Measurements from ENCODE around the gene SLC16A1.
"Not testable (repeated sequence)": the region's sequence is repeated elsewhere in the genome, so short reads cannot be mapped to it uniquely, and the experiment has no call there.

Gene SLC16A1

DNA sequence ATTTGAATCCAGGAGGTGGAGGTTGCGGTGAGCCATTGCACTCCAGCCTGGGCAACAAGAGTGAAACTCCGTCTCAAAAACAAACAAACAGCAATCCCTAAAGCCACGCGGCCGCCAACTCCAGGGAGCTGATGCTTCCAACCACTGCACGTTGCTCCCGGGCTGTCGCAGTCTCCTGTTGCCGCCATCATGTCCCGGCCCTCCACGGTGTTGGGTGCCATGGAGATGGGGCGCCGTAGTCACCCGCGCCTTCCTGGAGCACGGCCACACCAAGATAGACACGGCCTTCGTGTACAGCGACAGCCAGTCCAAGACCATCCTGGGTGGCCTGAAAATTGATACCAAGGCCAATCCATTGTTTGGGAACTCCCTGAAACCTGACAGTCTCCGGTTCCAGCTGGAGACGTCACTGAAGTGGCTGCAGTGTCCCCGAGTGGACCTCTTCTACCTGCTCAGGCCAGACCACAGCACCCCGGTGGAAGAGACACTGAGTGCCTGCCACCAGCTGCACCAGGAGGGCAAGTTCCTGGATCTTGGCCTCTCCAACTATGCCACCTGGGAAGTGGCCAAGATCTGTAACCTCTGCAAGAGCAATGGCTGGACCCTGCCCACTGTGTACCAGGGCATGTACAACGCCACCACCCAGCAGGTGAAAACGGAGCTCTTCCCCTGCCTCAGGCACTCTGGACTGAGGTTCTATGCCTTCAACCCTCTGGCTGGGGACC, 32.6 kb downstream of the SLC16A1 start:
- DNase-seq, result no peak

DNA sequence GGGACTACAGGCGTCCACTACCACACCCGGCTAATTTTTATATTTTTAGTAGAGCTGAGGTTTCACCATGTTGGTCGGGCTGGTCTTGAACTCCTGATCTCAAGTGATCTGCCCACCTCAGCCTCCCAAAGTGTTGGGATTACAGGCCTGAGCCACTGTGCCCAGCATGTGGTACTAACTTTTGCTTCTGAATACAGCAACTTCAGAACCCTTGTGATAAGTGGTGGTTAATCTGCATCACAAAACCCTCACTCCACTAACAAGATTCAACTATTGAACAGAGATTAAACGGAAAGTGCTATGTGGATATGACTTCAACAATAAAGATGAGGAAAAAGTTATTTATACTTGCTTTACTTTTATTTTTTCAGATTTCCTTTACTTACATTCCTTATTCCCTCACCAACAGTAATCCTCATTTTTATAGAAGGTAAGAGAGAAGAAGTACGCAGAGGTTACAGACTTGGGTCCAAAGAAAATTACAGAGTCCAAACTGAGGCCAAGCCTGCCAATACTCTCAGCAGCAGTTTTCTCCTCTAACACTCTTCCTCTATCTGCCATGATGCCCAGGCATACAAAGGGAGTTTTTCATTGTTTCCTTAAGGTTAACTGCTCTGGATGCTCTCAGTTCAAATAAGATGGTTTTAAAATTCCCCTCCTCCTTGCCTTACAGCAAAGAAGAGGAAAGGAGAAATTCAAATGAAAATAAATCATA, 44.3 kb downstream of the SLC16A1 start:
- no peak for DNase-seq

DNA sequence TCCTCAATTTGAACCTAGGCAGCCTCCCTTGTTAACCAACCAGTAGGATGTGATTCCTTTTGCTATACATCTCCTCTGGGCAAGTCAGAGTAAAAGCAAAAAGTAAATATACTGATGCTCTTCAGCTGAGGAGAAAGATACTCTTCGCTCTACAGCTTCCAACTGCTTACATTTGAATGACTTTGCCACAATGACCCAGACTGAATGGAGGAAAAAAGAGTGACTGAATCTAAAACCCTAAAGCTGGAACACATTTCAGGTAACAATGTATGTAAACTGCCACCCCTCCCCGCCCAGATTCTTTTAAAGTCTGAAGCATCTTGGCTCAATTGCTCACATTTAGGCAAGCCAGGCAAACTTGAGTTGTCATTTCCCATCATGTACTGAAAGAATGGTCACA, 46.1 kb downstream of the SLC16A1 start:
- no peak for DNase-seq

DNA sequence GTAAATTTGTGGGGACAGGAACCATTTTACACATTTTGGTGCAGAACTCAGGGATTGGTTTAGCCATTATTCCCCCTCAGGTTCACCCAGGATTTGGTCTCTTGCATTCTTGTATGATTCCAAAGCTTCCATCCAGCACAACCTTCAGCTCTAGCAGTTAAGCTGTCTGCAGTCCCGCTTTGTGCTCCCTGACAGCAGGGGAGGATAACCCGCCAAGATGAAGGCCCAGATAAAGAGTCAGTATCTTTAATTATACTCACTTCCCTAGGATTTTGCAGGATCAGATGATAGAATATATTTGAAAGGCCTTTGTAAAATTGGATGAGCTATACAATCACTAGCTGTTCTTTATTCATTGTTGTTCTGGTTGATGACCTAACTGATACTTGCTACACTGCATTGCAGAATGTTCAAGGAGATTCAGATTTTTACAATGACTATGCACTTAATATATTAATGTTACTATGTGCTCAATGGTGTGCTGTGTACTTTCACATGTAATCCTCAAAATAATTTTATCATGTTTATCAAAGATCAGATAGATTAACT, 49.8 kb downstream of the SLC16A1 start:
- no peak for DNase-seq

DNA sequence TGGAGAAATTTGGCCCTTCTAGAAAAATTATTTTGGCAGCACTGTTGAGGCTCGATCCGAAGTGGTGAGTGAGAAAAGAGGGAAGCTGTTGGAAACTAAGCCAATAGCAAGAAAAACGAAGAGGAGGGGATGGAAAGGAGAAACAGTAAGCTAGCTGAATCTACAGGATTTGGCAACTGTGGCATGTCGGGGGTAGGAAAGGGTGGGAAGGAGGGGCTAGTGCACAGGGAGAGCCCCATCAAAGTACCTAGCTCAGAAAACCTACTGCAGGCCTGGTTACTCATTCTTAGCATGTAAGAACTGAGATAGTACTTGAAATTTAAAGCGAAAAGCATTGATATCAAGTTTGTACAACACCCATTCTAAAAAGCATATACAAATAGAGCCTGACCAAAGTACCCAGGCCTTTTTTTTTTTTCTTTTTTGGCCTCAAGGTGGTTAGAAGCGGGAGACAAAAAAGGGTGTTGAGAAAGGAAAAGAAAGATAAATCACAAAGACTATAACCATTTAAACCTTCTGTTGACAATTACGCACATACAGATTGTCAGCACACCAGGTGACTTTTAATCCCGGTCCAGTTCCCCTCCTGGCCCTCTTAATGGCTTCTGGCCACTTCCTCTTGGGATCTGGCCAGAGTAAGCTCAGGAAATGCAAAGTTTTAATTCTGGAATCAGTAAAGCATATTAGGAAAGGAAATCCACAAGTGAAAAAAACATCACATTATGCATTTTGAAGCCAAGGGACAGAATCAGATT, 50.4 kb downstream of the SLC16A1 start:
- no peak for DNase-seq

DNA sequence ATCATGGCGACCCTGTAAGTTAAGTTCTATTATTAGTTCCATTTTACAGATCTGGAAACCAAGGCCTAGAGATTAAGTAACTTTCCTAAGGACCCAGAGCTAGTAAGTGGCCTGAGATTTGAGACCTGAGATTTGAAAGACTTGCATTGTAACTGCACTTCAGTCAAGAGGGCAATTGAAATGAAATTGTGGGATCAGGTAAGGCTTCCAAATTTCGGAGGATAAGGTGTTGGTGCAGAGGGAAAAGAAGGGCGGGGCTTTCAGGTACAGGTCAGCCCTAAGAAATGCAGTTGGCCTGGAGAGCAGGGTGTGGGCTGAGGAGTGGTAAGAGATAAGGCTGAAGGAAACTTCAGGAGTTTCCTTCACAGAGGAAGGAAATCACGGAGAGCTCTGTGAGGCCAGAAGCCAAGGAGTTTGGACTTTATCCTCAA, 51.1 kb downstream of the SLC16A1 start:
- DNase-seq, result no peak

DNA sequence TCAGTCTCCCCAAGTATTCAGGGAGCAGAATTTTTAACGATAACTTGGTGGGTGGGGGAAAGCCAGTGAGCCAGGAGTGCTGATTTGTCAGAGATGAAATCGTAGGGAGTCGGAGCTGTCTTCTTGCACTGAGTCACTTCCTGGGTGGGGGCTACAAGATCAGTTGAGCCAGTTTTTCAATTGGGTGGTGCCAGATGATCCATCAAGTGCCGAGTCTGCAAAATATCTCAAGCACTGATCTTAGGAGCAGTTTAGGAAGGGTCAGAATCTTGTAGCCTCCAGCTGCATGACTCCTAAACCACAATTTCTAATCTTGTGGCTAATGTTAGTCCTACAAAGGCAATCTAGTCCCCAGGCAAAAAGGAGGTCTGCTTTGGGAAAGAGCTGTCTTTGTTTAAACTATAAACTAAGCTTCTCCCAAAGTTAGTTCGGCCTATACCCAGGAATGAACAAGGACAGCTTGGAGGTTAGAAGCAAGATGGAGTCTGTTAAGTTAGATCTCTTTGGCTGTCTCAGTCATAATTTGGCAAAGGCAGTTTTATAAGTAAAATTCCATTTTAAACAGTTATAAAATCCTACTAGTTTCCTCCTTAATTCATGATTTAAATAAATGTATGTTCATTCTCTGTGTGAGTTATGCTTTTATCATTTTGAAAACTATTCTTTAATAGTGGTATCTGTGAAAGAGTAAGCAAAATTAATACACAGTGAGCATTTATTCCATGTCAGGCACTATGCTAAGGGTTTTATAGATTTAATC, 51.7 kb downstream of the SLC16A1 start:
- DNase-seq, result no peak

DNA sequence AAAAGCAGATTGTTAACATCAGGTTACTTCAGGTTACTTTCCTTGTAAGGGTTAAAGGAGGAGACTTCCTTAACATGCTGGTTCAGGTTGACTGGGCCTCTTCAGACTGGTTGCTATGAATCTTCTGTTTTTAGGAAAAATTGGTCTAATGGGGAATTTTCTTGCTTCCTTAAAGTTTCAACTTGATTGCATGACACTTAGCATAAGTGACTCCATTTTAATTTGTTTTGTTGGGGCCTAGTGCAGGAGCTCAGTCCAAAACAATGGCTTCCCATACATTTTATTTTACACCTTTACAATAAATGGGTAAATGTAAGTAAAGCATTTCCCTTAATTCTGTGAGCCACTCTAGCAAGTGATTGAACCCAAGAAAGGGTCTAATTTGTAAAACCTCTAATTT, 53.8 kb downstream of the SLC16A1 start:
- no peak for DNase-seq

DNA sequence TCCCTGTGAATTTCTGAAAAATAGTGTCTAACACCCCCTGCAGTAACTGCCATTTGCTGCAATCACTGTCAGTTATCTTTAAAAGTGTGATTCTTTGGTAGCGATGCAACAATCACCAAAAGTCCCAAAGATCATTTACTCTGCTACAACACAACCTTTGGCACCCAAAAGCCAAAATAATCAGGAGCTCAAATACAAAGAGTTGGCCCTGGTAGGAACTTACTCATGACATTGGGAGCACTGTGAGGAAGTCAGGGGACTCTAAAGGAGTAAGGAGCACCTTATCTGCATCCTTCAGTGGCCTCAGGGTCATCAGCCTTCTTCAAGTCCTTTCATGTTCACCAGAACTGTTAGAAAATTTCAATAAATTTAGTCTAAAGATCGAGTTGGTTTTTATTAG, 54.6 kb downstream of the SLC16A1 start:
- DNase-seq, result no peak

DNA sequence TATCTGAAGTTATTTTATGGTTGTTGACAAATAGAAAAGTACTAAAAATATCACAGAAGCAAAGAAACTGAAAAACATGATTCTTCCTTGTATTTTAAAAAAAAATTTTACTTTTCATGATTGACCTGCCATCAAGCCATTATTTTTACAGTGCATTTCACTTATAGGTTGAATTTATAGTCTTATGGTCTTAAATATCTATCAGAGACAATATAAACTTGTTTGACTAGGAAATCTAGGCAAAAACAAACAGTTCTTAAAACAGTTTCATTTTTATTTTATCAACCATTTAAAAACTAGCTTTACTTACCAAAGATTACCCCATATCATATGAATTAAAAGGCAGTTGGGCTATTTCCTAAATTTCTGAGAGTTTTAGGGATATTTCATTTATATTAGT, 59.2 kb downstream of the SLC16A1 start:
- no peak for DNase-seq

DNA sequence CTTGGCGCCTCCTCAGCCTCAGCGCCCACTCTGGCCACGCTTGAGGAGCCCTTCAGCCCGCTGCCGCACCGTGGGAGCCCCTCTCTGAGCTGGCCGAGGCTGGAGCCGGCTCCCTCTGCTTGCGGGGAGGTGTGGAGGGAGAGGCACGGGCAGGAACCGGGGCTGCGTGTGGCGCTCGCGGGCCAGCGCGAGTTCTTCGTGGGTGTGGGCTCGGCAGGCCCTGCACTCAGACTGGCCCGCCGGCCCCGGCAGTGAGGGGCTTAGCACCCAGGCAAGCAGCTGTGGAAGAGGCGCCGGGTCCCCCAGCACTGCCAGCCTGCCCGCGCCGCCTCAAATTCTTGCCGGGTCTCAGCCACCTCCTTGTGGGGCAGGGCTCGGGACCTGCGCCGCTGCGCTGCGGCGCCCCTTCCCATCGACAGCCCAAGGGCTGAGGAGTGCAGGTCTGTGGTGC, 61.4 kb downstream of the SLC16A1 start:
- no peak for DNase-seq

DNA sequence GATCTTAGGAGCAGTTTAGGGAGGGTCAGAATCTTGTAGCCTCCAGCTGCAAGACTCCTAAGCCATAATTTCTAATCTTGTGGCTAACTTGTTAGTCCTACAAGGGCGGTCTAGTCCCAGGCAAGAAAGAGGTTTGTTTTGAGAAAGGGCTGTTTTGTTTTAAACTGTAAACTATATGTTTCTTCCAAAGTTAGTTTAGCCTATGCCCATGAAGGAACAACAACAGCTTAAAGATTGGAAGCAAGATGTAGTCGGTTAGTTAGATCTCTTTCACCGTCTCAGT, 62.0 kb downstream of the SLC16A1 start:
- no peak for DNase-seq

DNA sequence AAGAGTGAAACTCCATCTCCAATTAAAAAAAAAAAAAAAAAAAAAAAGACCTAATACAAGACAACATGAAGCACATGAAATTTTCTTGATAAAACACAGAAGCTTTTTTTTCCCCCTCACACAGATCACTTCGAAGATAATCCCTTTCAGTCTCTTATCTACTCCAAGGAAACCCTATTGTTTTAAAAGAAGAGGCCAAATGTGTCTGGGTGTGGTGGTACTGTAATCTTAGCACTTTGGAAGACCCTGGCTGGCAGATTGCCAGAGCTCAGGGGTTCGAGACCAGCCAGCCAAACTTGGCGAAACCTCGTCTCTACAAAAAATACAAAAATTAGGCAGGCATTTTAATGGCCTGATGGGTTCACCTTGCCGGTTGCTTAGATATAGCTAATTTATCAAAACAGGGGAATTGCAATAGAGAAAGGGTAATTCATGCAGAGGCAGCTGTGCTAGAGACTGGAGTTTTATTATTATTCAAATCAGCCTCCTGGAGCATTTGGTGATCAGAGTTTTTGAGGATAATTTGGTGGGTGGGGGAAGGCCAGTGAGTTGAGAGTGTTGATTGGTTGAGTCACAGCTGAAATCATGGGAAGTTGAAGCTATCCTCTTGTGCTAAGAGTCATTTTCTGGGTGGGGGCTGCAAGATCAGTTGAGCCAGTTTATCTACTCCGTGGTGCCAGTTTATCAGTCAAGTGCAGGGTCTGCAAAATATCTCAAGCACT, 62.5 kb downstream of the SLC16A1 start:
- no peak for DNase-seq

DNA sequence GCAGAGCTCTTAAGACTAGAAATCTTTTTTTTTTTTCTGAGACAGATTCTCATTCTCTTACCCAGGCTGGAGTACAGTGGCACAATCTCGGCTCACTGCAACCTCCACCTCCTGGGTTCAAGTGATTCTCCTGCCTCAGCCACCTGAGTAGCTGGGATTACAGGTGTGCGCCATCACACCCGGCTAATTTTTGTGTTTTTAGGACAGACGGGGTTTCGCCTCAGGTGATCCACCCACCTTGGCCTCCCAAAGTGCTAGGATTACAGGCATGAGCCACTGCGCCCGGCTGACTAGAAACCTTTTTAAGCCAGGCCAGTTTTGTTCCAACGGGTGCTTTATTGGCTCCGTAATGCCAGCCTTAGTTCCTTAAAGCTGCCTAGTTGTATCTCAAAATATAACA, 66.1 kb downstream of the SLC16A1 start:
- not testable (repeated sequence) for DNase-seq

DNA sequence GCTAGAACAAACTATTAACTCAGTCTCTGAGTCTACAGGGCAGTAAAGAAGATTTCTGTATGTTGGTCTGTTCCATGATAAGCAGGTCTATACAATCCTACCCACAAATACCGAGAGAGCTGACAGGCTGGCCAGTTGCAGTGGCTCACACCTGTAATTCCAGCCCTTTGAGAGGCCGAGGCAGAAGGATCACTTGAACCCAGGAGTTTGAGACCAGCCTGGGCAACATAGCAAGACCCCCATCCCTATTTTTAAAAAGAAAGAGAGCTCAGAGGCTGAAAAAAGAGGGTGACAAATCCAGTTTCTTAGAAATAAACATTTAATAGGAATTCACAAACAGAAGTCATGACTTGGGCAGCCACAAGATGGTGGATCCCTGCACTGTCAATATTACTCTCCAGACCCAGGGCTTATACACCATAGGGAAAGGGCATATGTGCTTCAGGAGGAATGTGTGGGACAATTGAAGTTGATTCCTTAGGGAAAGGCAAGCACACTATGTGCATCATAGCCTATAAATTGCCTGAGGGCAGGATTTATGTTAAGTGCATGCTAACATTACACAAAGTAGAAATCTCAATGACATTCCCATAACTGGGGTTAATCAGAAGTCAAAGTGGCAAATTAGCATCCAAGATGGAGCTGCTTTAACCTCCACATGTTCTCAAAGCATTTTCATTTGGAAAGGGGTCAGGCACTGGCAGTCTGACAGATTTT, 66.8 kb downstream of the SLC16A1 start:
- DNase-seq, result peak; percentile 19

DNA sequence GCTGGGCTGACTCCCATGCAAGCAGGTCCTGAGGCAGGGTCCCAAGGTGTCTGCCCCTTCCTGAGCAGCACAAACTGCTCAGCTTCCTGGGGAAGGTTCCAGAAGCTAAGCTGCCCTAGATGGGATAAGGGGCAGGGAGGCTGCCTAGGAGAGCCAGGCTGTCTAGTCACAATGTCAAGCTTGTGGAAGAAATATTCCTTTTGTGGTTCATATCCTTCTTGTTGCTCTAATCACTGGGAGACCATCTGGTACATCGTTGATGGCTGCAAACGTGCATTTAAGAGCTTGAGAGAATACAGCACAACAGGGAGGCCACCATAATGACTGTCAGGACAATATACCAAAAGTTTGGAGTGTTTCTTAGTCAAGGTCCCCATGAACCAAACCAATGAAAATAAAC, 67.4 kb downstream of the SLC16A1 start:
- DNase-seq, result peak; percentile 48

DNA sequence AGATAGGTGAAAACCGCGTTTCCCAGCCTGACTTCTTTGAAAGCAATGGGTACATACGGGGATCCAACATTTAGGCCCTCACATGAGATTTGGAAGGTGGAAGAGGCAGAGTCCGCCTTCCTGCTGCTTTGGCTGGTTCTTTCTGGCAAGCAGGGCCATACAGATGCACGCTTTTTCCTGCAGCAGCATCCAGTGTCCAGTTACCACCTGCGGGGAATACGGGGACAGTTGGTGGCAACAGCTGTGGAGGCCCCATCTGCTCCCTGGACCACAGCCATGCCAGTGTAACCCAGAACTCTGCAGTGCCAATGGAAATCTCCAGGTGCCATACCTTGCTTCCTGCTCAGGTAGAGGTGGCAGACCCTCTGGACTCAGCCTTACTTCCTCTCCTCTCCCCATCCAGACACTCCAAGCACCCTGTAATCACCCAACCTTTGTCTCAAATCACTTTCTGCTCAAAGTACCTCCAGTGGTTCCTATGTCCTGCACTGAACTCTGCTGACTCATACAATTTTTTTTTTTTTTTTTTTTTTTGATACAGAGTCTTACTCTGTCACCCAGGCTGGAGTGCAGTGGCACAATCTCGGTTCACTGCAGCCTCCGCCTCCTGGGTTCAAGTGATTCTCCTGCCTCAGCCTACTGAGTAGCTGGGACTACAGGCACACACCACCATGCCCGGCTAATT, 68.3 kb downstream of the SLC16A1 start:
- DNase-seq, result no peak

DNA sequence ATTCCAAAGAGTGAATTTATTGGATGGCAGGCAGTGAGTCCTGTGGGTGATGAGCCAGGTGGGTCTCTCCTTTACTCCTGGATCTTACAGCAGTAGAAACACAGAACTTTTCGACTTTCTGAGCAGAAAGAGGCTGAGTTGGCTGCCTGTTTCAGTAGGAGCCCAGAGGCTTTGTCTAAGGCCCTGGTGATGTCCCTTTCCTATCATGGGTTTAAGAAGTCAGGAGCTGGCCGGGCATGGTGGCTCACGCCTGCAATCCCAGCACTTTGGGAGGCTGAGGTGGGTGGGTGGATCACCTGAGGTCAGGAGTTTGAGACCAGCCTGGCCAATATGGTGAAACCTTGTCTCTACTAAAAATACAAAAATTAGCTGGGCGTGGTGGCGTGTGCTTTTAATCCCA, 71.0 kb downstream of the SLC16A1 start:
- not testable (repeated sequence) for DNase-seq

DNA sequence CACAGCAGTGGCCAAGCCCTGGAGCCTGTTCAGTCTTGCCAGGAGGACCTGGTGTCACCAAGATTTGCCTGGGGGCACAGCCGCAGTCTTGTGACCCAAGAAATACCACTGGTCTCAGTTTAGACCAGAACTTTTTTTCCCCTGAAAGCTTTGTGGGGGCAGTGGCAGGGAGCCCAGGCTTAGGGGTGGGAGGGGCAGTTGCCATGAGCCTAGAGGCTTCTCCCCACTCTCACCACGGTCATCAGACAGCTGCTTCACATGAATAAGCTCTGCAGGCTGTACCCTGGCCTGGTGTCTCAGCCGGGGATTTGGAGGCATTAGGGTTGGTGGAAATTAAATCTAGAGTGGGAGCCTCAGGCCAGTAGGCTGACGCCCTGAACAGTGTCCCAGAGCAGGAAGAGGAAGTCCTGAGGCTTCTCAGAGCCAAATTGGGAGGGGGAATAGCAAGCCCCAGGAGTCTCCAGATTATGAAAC, 73.7 kb downstream of the SLC16A1 start:
- no peak for DNase-seq

DNA sequence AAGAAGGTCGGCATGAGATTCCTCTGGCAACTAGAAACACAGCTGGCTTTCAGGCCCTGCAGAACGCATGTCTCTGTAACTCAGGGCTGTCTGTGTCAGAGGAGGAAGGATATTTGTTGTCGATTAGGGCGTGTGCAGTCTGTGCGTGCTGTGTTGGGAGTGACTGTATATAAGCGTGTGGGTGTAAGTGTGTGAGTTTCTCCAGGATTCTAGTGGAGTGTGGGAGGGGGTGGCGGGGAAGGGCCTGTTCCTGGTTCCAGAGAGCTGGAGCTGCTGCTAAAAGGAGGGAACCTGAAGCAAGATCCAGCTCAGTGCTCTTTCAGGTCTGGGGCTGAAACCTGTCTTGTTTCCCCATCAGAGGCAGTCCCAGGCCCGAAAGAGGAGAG, 74.3 kb downstream of the SLC16A1 start:
- no peak for DNase-seq

DNA sequence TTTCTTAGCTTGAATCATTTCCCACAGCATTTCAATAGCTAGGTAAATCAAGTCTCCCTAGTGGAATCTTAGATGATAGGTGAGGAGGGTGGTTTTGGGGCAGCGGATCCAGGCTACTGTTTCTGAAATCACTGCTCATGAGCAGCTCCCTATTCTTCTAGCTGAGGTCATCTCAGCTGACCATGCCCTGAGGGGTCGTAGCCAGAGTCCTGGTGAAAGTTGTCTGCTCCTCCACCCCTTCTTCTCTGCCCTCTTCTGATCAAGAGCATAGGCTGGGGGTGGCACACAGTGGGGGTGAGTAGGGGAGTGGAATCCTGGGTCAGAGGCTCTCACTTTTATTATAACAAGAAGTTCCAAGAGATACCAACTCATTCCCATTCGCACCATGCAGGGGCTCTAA, 76.2 kb downstream of the SLC16A1 start:
- DNase-seq, result no peak
